Measurements from ENCODE around the gene C8G.

- TF ChIP-seq CTCF (conservative IDR thresholded peaks at IDR 0.05; ENCODE audit: low read depth, low read length) (no peak), RAD21 (IDR thresholded peaks at IDR 0.05; ENCODE audit: low read length) (no peak), POLR2A (IDR thresholded peaks at IDR 0.05; ENCODE audit: low read depth, low read length) (no peak), SMC3 (IDR thresholded peaks at IDR 0.05; ENCODE audit: low read depth, low read length) (no peak), MAZ (IDR thresholded peaks at IDR 0.05; ENCODE audit: borderline replicate concordance, low read depth, low read length) (no peak), RCOR1 (IDR thresholded peaks at IDR 0.05; ENCODE audit: insufficient replicate concordance, low read length) (no peak), MAFK (IDR thresholded peaks at IDR 0.05; ENCODE audit: low read depth, low read length) (no peak), BHLHE40 (IDR thresholded peaks at IDR 0.05; ENCODE audit: low read depth, low read length) (no peak)
Measured at GRCh38 chr9:136942881-136943230, 2.2 kb upstream of the C8G start.

Data from IMR-90 (cell line).